Breast epithelium (tissue), 3 donors: ENCODE measurements around the gene THRAP3.

Source experiments
- POLR2A ChIP-seq: fragments of 450-650 bp; IDR thresholded peaks from one replicate; pipeline ENCODE4 v1.6.1; 2016; ENCODE audit warnings: antibody characterized with exemption, mild to moderate bottlenecking, moderate library complexity
- TF ChIP-seq, protein P1 (sequence below), 3 donors: fragments of 450-650 bp; IDR thresholded peaks; one replicate each; pipeline ENCODE4 v1.5.1; 2016 to 2017; ENCODE audit warnings: antibody characterized with exemption in 3 of 3, mild to moderate bottlenecking in 3 of 3, moderate library complexity in 3 of 3

DNA sequence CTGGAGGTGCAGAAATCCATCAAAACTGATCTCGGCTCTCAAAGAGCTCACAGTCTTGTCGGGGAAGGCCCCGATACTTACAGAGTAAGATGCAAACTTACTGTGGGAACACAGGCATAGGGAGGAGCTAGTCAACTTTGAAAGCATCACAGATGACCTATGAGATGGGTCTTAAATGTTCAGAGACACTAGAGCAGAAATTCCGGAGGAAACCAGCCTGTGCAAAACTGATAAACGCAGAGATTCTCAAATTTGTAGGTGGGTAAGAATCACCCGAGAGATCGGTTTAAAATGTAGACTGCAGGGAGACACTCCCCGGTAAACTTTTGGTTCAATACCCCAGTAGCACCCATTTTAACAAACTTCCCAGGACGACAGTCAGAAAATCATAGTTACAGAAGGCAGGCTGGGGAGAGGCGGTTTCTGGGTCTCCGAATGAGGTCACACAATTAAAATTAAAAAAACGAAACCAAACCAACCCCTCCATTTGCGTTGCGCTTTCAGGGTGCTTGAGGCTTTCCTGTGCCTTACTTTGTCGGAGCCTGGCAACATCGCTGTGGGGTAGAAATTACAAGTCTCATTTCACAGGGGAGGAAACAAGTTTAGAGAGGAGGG, 755 bp upstream of the THRAP3 start:
- TF ChIP-seq, protein P1, sequence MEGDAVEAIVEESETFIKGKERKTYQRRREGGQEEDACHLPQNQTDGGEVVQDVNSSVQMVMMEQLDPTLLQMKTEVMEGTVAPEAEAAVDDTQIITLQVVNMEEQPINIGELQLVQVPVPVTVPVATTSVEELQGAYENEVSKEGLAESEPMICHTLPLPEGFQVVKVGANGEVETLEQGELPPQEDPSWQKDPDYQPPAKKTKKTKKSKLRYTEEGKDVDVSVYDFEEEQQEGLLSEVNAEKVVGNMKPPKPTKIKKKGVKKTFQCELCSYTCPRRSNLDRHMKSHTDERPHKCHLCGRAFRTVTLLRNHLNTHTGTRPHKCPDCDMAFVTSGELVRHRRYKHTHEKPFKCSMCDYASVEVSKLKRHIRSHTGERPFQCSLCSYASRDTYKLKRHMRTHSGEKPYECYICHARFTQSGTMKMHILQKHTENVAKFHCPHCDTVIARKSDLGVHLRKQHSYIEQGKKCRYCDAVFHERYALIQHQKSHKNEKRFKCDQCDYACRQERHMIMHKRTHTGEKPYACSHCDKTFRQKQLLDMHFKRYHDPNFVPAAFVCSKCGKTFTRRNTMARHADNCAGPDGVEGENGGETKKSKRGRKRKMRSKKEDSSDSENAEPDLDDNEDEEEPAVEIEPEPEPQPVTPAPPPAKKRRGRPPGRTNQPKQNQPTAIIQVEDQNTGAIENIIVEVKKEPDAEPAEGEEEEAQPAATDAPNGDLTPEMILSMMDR (IDR thresholded peaks at IDR 0.05): no peak
- TF ChIP-seq POLR2A: no peak
